Neural cell (in vitro differentiated cells): ENCODE measurements around the gene TRAF5.
"Not testable (repeated sequence)": the region's sequence is repeated elsewhere in the genome, so short reads cannot be mapped to it uniquely, and the experiment has no call there.

Experiments
- CTCF ChIP-seq: fragments of 450-650 bp; IDR thresholded peaks from 2 replicates; pipeline ENCODE4 v1.5.1; 2014; ENCODE audit warnings: antibody characterized with exemption, mild to moderate bottlenecking, moderate library complexity; ENCODE audit not compliant: poor library complexity, severe bottlenecking
- EP300 ChIP-seq: fragments of 450-650 bp; conservative IDR thresholded peaks from 2 replicates; pipeline ENCODE4 v1.6.1; 2014; ENCODE audit warnings: antibody characterized with exemption, mild to moderate bottlenecking, moderate library complexity; ENCODE audit not compliant: poor library complexity, severe bottlenecking
- MXI1 ChIP-seq: fragments of 450-650 bp; conservative IDR thresholded peaks from 2 replicates; pipeline ENCODE4 v1.6.1; 2014; ENCODE audit warnings: antibody characterized with exemption, mild to moderate bottlenecking; ENCODE audit not compliant: poor library complexity, severe bottlenecking
- POLR2AphosphoS5 ChIP-seq: IDR thresholded peaks from 2 replicates; pipeline ENCODE4 v1.6.1; 2012
- SMC3 ChIP-seq: fragments of 450-650 bp; conservative IDR thresholded peaks from 2 replicates; pipeline ENCODE4 v1.6.1; 2014; ENCODE audit warnings: antibody characterized with exemption, mild to moderate bottlenecking, moderate library complexity; ENCODE audit not compliant: poor library complexity

- not testable (repeated sequence) for TF ChIP-seq EP300, MXI1, POLR2AphosphoS5, CTCF, SMC3
Measured at GRCh38 chr1:211352055-211352454, 25.4 kb downstream of the TRAF5 start.
